Hepatocyte (in vitro differentiated cells): ENCODE data around the gene RAB26. TPM values are rescaled to one million over a fixed set of nuclear protein-coding genes. Genes with fewer than 3 reads are reported as not detected.

Experiments used
- DNase-seq: peaks from one replicate; pipeline ENCODE4 v3.0.0-alpha.2; 2016; ENCODE audit warnings: low spot score
- H2AFZ ChIP-seq: fragments of 200-600 bp; sonication (generic); 2 replicates; pipeline ENCODE4 v1.6.0; 2016; ENCODE audit warnings: antibody characterized with exemption, mild to moderate bottlenecking
- H3K27ac ChIP-seq: fragments of 200-600 bp; sonication (generic); 2 replicates; pipeline ENCODE4 v1.5.1; 2016; ENCODE audit warnings: mild to moderate bottlenecking
- H3K27me3 ChIP-seq: fragments of 200-600 bp; sonication (generic); 2 replicates; pipeline ENCODE4 v1.6.1; 2016
- H3K36me3 ChIP-seq: fragments of 200-600 bp; sonication (generic); replicated peaks from 2 replicates; pipeline ENCODE4 v1.5.1; 2016; ENCODE audit warnings: low read depth; ENCODE audit not compliant: insufficient read depth
- H3K4me1 ChIP-seq: fragments of 200-600 bp; sonication (generic); 2 replicates; pipeline ENCODE4 v1.5.1; 2016; ENCODE audit warnings: mild to moderate bottlenecking, moderate library complexity; ENCODE audit not compliant: insufficient read depth
- H3K4me2 ChIP-seq: fragments of 200-600 bp; sonication (generic); 2 replicates; pipeline ENCODE4 v1.6.0; 2016
- H3K4me3 ChIP-seq: fragments of 200-600 bp; sonication (generic); 2 replicates; pipeline ENCODE4 v1.5.1; 2016; ENCODE audit warnings: mild to moderate bottlenecking
- H3K79me2 ChIP-seq: fragments of 200-600 bp; sonication (generic); 2 replicates; pipeline ENCODE4 v1.6.0; 2017; ENCODE audit warnings: mild to moderate bottlenecking
- H3K9me2 ChIP-seq: fragments of 200-600 bp; sonication (generic); replicated peaks from 2 replicates; pipeline ENCODE4 v1.6.0; 2017; ENCODE audit warnings: mild to moderate bottlenecking; ENCODE audit not compliant: insufficient read depth
- H3K9me3 ChIP-seq: fragments of 200-600 bp; sonication (generic); 2 replicates; pipeline ENCODE4 v1.5.1; 2016; ENCODE audit warnings: low read depth, mild to moderate bottlenecking
- H4K20me1 ChIP-seq: fragments of 200-600 bp; sonication (generic); 2 replicates; pipeline ENCODE4 v1.6.0; 2016; ENCODE audit warnings: mild to moderate bottlenecking; ENCODE audit not compliant: insufficient read depth, poor library complexity, severe bottlenecking
- CTCF ChIP-seq: fragments of 200-600 bp; sonication (generic); IDR thresholded peaks from 2 replicates; pipeline ENCODE4 v1.5.1; 2016; ENCODE audit warnings: antibody characterized with exemption, mild to moderate bottlenecking; ENCODE audit not compliant: poor library complexity
- EZH2 ChIP-seq: fragments of 200-600 bp; sonication (generic); IDR thresholded peaks from 2 replicates; pipeline ENCODE4 v1.6.1; 2016; ENCODE audit warnings: antibody characterized with exemption, mild to moderate bottlenecking, borderline replicate concordance
- EZH2phosphoT487 ChIP-seq: fragments of 200-600 bp; sonication (generic); IDR thresholded peaks from one replicate; pipeline ENCODE4 v1.6.1; 2018; ENCODE audit warnings: antibody characterized with exemption, mild to moderate bottlenecking, low read depth, moderate library complexity; ENCODE audit not compliant: unreplicated experiment, severe bottlenecking
- WGBS: methylation state at CpG from one replicate; pipeline ENCODE4 v1.1.6; 2016; ENCODE audit warnings: low lambda C conversion rate; ENCODE audit errors: missing lambda C conversion rate; 5-methylcytosine and 5-hydroxymethylcytosine counted together
- polyA plus RNA-seq: library from polyadenylated mRNA; unstranded; fragments of >200 nt; fragmentation: Nextera tagmentation; extraction: Ambion mirVana; gene quantifications from 2 replicates; pipeline ENCODE4 v1.2.1, GENCODE V29; 2016
- total RNA-seq: library from RNA; depleted of rRNA; stranded (reverse); fragments of >200 nt; gene quantifications from 2 replicates; pipeline ENCODE4 v1.2.3, GENCODE V29; 2014

The RAB26 gene
- total and polyA plus RNA-seq, 2 experiments from 2014 or later = 8.3 to 15.0 TPM

DNA sequence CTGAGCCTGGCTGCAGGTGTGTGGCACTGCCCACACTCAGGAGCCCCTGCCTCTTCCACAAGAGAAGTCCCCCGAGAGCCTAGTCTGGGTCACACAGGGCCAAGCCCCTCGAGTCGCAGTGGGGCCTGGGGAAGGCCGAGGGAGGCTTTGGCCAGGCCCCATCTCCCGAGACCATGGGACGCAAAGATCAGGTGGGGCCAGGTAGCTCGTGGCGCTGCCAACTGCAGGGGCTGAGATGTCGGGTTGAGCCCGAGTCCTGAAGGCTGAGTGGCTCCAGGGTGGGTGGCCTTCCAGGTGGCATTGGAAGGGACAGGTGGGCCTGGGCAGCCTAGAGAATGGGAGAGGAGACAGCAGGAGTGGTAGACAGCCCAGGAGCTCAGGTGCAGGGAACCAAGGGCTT lies 13.5 kb downstream of the RAB26 start:
- no peak for TF ChIP-seq EZH2
- no peak for TF ChIP-seq EZH2phosphoT487
- no peak for TF ChIP-seq CTCF
- no peak for DNase-seq
- Histone ChIP-seq H3K9me2 (no peaks in the 10 kb centered on the region), H4K20me1 (peaks cover 33% of the 10 kb centered on the region), H3K36me3 (no peaks in the 10 kb centered on the region), H3K4me3 (no peak overlapping the region), H3K27me3 (no peaks in the 10 kb centered on the region), H3K4me1 (peaks cover 39% of the 10 kb centered on the region), H3K9me3 (no peaks in the 10 kb centered on the region), H3K4me2 (no peak overlapping the region), H3K27ac (peak overlapping the region; percentile 92), H2AFZ (no peak overlapping the region), H3K79me2 (peaks cover 70% of the 10 kb centered on the region)
- whole genome bisulfite sequencing = 97% methylated on average over 10 of the region's 10 CpGs

GRCh38 chr16:2162676-2163118 lies 14.3 kb downstream of the RAB26 start:
- Histone ChIP-seq H3K4me3 (no peak overlapping the region), H3K9me3 (no peaks in the 10 kb centered on the region), H2AFZ (no peak overlapping the region), H4K20me1 (peaks cover 27% of the 10 kb centered on the region), H3K4me1 (peaks cover 31% of the 10 kb centered on the region), H3K9me2 (no peaks in the 10 kb centered on the region), H3K79me2 (peaks cover 62% of the 10 kb centered on the region), H3K36me3 (no peaks in the 10 kb centered on the region), H3K27ac (peak overlapping the region; percentile 92), H3K4me2 (peak overlapping the region; percentile 28), H3K27me3 (no peaks in the 10 kb centered on the region)
- TF ChIP-seq EZH2phosphoT487 = no peak
- DNase-seq = peak; percentile 63
- 82% methylated on average over 13 of the region's 13 CpGs for WGBS

GRCh38 chr16:2163211-2163881 lies 14.9 kb downstream of the RAB26 start:
- DNase-seq = peak; percentile 81
- H3K36me3 ChIP-seq = no peaks in the 10 kb centered on the region
- peaks cover 56% of the 10 kb centered on the region for H3K79me2 ChIP-seq
- H3K9me3 ChIP-seq = no peaks in the 10 kb centered on the region
- H3K27me3 ChIP-seq = no peaks in the 10 kb centered on the region
- 75% methylated on average over 21 of the region's 26 CpGs for WGBS
- peaks cover 22% of the 10 kb centered on the region for H4K20me1 ChIP-seq
- peak overlapping the region; percentile 28 for H3K4me2 ChIP-seq
- H3K27ac ChIP-seq = peak overlapping the region; percentile 92
- H3K4me3 ChIP-seq = no peak overlapping the region
- H3K9me2 ChIP-seq = no peaks in the 10 kb centered on the region
- H2AFZ ChIP-seq = no peak overlapping the region
- TF ChIP-seq EZH2 (no peak), EZH2phosphoT487 (no peak), CTCF (no peak)
- peaks cover 25% of the 10 kb centered on the region for H3K4me1 ChIP-seq

- Histone ChIP-seq H3K9me2 (no peaks in the 10 kb centered on the region), H3K27ac (no peak overlapping the region), H2AFZ (no peak overlapping the region), H3K79me2 (peaks cover 33% of the 10 kb centered on the region), H3K9me3 (no peaks in the 10 kb centered on the region), H4K20me1 (peaks cover under 1% of the 10 kb centered on the region), H3K4me1 (peaks cover 23% of the 10 kb centered on the region), H3K4me3 (no peak overlapping the region), H3K36me3 (no peaks in the 10 kb centered on the region), H3K4me2 (no peak overlapping the region), H3K27me3 (no peaks in the 10 kb centered on the region)
- no peak for DNase-seq
- WGBS = 95% methylated on average over 12 of the region's 12 CpGs
- TF ChIP-seq EZH2 = no peak
- no peak for TF ChIP-seq CTCF
- no peak for TF ChIP-seq EZH2phosphoT487
These were observed 17.4 kb downstream of the RAB26 start for GRCh38 chr16:2165861-2166260.
